ENCODE measurements around the gene CFAP20DC. TPM values are rescaled to one million over a fixed set of nuclear protein-coding genes. Genes with fewer than 3 reads are reported as not detected.

CFAP20DC gene
- total and polyA plus RNA-seq, 10 of the 15 experiments (the other 5 are each of a cell fraction or from before 2014, with no cell fraction given): 0.53 to 11.6 (median 2.0) TPM

DNA sequence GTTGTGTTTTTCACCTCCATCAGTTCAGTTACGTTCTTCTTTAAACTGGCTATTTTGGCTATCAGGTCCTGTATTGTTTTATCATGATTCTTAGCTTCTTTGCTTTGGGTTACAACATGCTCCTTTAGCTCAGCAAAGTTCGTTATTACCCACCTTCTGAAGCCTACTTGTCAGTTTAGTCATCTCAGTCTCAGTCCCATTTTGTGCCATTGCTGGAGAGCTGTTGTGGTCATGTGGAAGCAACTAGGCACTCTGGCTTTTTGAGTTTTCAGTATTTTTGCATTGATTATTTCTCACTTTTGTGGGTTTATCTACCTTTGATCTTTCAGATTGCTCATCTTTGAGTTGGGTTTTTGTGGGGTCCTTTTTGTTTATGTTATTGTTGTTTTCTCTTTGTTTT is 151.3 kb downstream of the CFAP20DC start:
- no TSS peak for BruUV-seq (replicated peaks)
- no peak overlapping the region for H3K4me3 ChIP-seq
- DNase-seq (ENCODE audit: low read depth, low spot score) (no peak), ATAC-seq (peak; percentile 34), FAIRE-seq (no peak)
- no peaks in the 10 kb centered on the region; the same call in 2 of the 3 replicates for H3K9me3 ChIP-seq (replicated peaks; ENCODE audit: control insufficient read depth, insufficient read depth, low read length)
- no peaks in the 10 kb centered on the region for H3K27me3 ChIP-seq (replicated peaks in 1 of 2; ENCODE audit: control insufficient read depth in 2 of 2, insufficient read depth in 2 of 2, low read length in 1 of 2)
- no peak overlapping the region for H3K27ac ChIP-seq (ENCODE audit: control insufficient read depth, insufficient read depth)
- no peak overlapping the region for H2AFZ ChIP-seq (ENCODE audit: control insufficient read depth, low read depth, low read length)
- ChIA-PET CTCF (interaction anchor here (2.3 to 2.9 kb wide), 2 partner anchors 74 to 154 kb away, joined by 11 read pairs; no protein-coding TSS in a partner anchor), POLR2A (interaction anchor here (0.7 to 1.8 kb wide), 3 partner anchors 22 to 49 kb away, joined by 3 to 5 read pairs (median 3); no protein-coding TSS in a partner anchor), RAD21 (ENCODE audit: unreplicated experiment) (interaction anchor here (0.6 to 4.8 kb wide), 6 partner anchors 17 to 557 kb away, joined by 3 to 15 read pairs (median 4); no protein-coding TSS in a partner anchor), SMC1A (ENCODE audit: uncharacterized antibody, unreplicated experiment) (interaction anchor here (0.7 to 3.4 kb wide), 17 partner anchors 11 to 186 kb away, joined by 3 to 24 read pairs (median 4); no protein-coding TSS in a partner anchor)
- 13% methylated on average over 2 of the region's 2 CpGs for WGBS (ENCODE audit: insufficient coverage, insufficient replicate concordance, low lambda C conversion rate, missing lambda C conversion rate)
- intact Hi-C loops (cut with micrococcal nuclease; ENCODE audit: unreplicated experiment) (loop anchor here (5.0 kb wide), 1 partner anchor 54 kb away; no protein-coding TSS in a partner anchor), in situ Hi-C loops (cut with MboI) (no loop called here)
- no peak overlapping the region for H3K9ac ChIP-seq (ENCODE audit: control insufficient read depth, insufficient read depth, low read length)
- no peaks in the 10 kb centered on the region for H3K79me2 ChIP-seq (ENCODE audit: control insufficient read depth, insufficient read depth, low read length)
- no peak overlapping the region for H3K4me2 ChIP-seq (ENCODE audit: control insufficient read depth, insufficient read depth)
- H3K4me1 ChIP-seq (ENCODE audit: control insufficient read depth, insufficient read depth, low read length): peaks cover 8% of the 10 kb centered on the region; the same call in 1 of the 2 replicates
- no peaks in the 10 kb centered on the region for H3K36me3 ChIP-seq (ENCODE audit: control insufficient read depth in 2 of 2, insufficient read depth in 2 of 2, low read length in 1 of 2)
- no peaks in the 10 kb centered on the region for H4K20me1 ChIP-seq (ENCODE audit: control insufficient read depth, insufficient read depth)
- no peak for TF ChIP-seq NFXL1 (IDR thresholded peaks at IDR 0.05; ENCODE audit: borderline replicate concordance)
- TF ChIP-seq PAX8 (IDR thresholded peaks at IDR 0.05): no peak
- no peak for TF ChIP-seq SIN3A (IDR thresholded peaks at IDR 0.05; ENCODE audit: low read depth, low read length)
- no peak for TF ChIP-seq CBFB (IDR thresholded peaks at IDR 0.05; ENCODE audit: low read depth)

DNA sequence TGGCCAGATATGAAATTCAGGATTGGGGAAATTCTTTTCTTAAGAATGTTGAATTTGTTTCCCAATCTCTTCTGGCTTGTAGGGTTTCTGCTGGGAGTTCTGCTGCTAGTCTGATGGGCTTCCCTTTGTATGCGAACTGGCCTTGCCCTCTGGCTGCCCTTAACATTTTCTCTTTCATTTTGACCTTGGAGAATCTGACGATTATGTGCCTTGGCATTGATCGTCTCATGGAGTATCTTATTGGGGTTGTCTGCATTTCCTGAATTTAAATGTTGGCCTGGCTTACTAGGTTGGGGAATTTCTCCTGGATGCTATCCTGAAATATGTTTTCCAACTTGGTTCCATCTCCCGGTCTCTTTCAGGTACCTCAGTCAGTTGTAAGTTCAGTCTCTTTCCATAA is 152.2 kb downstream of the CFAP20DC start:
- no peak overlapping the region for H3K4me3 ChIP-seq
- H2AFZ ChIP-seq (ENCODE audit: control insufficient read depth, low read depth, low read length): no peak overlapping the region
- in situ Hi-C loops (cut with MboI): no loop called here
- no peaks in the 10 kb centered on the region for H4K20me1 ChIP-seq (ENCODE audit: control insufficient read depth, insufficient read depth)
- no peaks in the 10 kb centered on the region for H3K79me2 ChIP-seq (ENCODE audit: control insufficient read depth, insufficient read depth, low read length)
- BruUV-seq (replicated peaks): no TSS peak
- ChIA-PET SMC1A (ENCODE audit: uncharacterized antibody, unreplicated experiment) (interaction anchor here (1.1 to 3.4 kb wide), 6 partner anchors 10 to 74 kb away, joined by 3 to 17 read pairs (median 6); no protein-coding TSS in a partner anchor), CTCF (interaction anchor here (0.6 to 2.9 kb wide), 3 partner anchors 73 to 263 kb away, joined by 3 to 11 read pairs (median 4); no protein-coding TSS in a partner anchor), RAD21 (ENCODE audit: unreplicated experiment) (interaction anchor here (0.6 to 4.8 kb wide), 5 partner anchors 16 to 60 kb away, joined by 3 to 15 read pairs (median 3); no protein-coding TSS in a partner anchor), POLR2A (interaction anchor here (0.8 kb wide), 1 partner anchor 20 kb away, joined by 4 read pairs; no protein-coding TSS in a partner anchor)
- H3K4me2 ChIP-seq (ENCODE audit: control insufficient read depth, insufficient read depth): no peak overlapping the region
- peaks cover 8% of the 10 kb centered on the region; the same call in 1 of the 2 replicates for H3K4me1 ChIP-seq (ENCODE audit: control insufficient read depth, insufficient read depth, low read length)
- FAIRE-seq: no peak
- no peak for ATAC-seq
- H3K9me3 ChIP-seq (replicated peaks; ENCODE audit: control insufficient read depth, insufficient read depth, low read length): no peaks in the 10 kb centered on the region; the same call in 2 of the 3 replicates
- no peak overlapping the region for H3K9ac ChIP-seq (ENCODE audit: control insufficient read depth, insufficient read depth, low read length)
- intact Hi-C loops (cut with micrococcal nuclease; ENCODE audit: unreplicated experiment): loop anchor here (5.0 kb wide), 1 partner anchor 55 kb away; no protein-coding TSS in a partner anchor
- 44% methylated on average over 4 of the region's 4 CpGs for WGBS (ENCODE audit: insufficient coverage, insufficient replicate concordance, low lambda C conversion rate, missing lambda C conversion rate)
- no peak for DNase-seq (ENCODE audit: low read depth, low spot score)
- H3K27ac ChIP-seq (ENCODE audit: control insufficient read depth, insufficient read depth): no peak overlapping the region
- H3K27me3 ChIP-seq (replicated peaks in 1 of 2; ENCODE audit: control insufficient read depth in 2 of 2, insufficient read depth in 2 of 2, low read length in 1 of 2): no peaks in the 10 kb centered on the region
- no peaks in the 10 kb centered on the region for H3K36me3 ChIP-seq (ENCODE audit: control insufficient read depth in 2 of 2, insufficient read depth in 2 of 2, low read length in 1 of 2)
- TF ChIP-seq, protein P1, sequence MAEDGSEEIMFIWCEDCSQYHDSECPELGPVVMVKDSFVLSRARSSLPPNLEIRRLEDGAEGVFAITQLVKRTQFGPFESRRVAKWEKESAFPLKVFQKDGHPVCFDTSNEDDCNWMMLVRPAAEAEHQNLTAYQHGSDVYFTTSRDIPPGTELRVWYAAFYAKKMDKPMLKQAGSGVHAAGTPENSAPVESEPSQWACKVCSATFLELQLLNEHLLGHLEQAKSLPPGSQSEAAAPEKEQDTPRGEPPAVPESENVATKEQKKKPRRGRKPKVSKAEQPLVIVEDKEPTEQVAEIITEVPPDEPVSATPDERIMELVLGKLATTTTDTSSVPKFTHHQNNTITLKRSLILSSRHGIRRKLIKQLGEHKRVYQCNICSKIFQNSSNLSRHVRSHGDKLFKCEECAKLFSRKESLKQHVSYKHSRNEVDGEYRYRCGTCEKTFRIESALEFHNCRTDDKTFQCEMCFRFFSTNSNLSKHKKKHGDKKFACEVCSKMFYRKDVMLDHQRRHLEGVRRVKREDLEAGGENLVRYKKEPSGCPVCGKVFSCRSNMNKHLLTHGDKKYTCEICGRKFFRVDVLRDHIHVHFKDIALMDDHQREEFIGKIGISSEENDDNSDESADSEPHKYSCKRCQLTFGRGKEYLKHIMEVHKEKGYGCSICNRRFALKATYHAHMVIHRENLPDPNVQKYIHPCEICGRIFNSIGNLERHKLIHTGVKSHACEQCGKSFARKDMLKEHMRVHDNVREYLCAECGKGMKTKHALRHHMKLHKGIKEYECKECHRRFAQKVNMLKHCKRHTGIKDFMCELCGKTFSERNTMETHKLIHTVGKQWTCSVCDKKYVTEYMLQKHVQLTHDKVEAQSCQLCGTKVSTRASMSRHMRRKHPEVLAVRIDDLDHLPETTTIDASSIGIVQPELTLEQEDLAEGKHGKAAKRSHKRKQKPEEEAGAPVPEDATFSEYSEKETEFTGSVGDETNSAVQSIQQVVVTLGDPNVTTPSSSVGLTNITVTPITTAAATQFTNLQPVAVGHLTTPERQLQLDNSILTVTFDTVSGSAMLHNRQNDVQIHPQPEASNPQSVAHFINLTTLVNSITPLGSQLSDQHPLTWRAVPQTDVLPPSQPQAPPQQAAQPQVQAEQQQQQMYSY (CRISPR knock-in tag; IDR thresholded peaks at IDR 0.05): no peak
- TF ChIP-seq DPF2 (IDR thresholded peaks at IDR 0.05) (no peak), POLR2A (IDR thresholded peaks at IDR 0.05; ENCODE audit: low read depth, low read length) (no peak), ZNF217 (IDR thresholded peaks at IDR 0.05) (no peak), MYB (IDR thresholded peaks at IDR 0.05; ENCODE audit: borderline replicate concordance, low read depth, low read length) (no peak), MTA2 (IDR thresholded peaks at IDR 0.05; ENCODE audit: low read depth) (no peak)
- TF ChIP-seq, protein P2, sequence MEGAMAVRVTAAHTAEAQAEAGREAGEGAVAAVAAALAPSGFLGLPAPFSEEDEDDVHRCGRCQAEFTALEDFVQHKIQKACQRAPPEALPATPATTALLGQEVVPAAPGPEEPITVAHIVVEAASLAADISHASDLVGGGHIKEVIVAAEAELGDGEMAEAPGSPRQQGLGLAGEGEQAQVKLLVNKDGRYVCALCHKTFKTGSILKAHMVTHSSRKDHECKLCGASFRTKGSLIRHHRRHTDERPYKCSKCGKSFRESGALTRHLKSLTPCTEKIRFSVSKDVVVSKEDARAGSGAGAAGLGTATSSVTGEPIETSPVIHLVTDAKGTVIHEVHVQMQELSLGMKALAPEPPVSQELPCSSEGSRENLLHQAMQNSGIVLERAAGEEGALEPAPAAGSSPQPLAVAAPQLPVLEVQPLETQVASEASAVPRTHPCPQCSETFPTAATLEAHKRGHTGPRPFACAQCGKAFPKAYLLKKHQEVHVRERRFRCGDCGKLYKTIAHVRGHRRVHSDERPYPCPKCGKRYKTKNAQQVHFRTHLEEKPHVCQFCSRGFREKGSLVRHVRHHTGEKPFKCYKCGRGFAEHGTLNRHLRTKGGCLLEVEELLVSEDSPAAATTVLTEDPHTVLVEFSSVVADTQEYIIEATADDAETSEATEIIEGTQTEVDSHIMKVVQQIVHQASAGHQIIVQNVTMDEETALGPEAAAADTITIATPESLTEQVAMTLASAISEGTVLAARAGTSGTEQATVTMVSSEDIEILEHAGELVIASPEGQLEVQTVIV (IDR thresholded peaks at IDR 0.05; ENCODE audit: borderline replicate concordance, partially characterized antibody): no peak
